Measurements from ENCODE around the gene FADD.

DNA sequence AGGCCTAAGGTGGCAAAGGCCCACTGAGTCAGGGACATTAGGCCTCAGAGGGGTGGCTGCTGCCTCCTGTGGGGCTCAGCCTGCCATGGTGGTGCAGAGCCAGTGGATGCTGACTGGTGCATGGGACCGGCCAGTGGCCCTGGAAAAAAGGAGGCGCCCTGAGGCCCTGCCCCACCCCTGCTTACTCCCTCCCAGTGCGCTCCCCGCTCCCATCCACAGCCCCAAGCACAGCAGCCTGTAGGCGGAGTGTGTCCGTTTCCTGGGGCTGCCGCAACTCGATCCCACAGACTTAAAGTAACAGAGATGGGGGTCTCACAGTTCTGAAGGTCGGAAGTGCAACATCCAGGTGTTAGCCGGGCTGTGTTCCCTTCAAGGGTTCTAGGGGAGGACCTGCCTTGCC lies 38.4 kb upstream of the FADD start:
- TF ChIP-seq GATA3 (IDR thresholded peaks at IDR 0.05; ENCODE audit: low read depth, low read length): no peak
- no peak for TF ChIP-seq GATA2 (IDR thresholded peaks at IDR 0.05; ENCODE audit: low read depth, low read length)
